Measurements from ENCODE around the gene PALD1. TPM values are rescaled to one million over a fixed set of nuclear protein-coding genes. Genes with fewer than 3 reads are reported as not detected.

Gene PALD1
- total and polyA plus RNA-seq, 9 of the 15 experiments (the other 6 are each of a cell fraction or from before 2014, with no cell fraction given): 0.03 to 0.29 (median 0.09) TPM; not detected in 2

GRCh38 chr10:70558871-70559810, 80.6 kb downstream of the PALD1 start (continued):
- TF ChIP-seq FOXA1 (IDR thresholded peaks at IDR 0.05; ENCODE audit: borderline replicate concordance): no peak
- no peak for TF ChIP-seq ZBTB34 (CRISPR knock-in tag; IDR thresholded peaks at IDR 0.05)
- no peak for TF ChIP-seq ZNF274 (IDR thresholded peaks at IDR 0.05; ENCODE audit: borderline replicate concordance, low read depth, low read length)
- peak; percentile 25; the same call in 1 of the 2 replicates for TF ChIP-seq KLF6 (CRISPR knock-in tag; IDR thresholded peaks at IDR 0.05; ENCODE audit: borderline replicate concordance)
- peak; percentile 74; the same call in 1 of the 2 replicates for TF ChIP-seq ZNF766 (CRISPR knock-in tag; conservative IDR thresholded peaks at IDR 0.05)
- no peak for TF ChIP-seq AFF4 (CRISPR knock-in tag; IDR thresholded peaks at IDR 0.05)
- no peak for TF ChIP-seq ZNF217 (CRISPR knock-in tag; IDR thresholded peaks at IDR 0.05)
- TF ChIP-seq, protein P1, sequence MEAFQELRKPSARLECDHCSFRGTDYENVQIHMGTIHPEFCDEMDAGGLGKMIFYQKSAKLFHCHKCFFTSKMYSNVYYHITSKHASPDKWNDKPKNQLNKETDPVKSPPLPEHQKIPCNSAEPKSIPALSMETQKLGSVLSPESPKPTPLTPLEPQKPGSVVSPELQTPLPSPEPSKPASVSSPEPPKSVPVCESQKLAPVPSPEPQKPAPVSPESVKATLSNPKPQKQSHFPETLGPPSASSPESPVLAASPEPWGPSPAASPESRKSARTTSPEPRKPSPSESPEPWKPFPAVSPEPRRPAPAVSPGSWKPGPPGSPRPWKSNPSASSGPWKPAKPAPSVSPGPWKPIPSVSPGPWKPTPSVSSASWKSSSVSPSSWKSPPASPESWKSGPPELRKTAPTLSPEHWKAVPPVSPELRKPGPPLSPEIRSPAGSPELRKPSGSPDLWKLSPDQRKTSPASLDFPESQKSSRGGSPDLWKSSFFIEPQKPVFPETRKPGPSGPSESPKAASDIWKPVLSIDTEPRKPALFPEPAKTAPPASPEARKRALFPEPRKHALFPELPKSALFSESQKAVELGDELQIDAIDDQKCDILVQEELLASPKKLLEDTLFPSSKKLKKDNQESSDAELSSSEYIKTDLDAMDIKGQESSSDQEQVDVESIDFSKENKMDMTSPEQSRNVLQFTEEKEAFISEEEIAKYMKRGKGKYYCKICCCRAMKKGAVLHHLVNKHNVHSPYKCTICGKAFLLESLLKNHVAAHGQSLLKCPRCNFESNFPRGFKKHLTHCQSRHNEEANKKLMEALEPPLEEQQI (IDR thresholded peaks at IDR 0.05): no peak
- peak; percentile 88 for TF ChIP-seq JUND (IDR thresholded peaks at IDR 0.05; ENCODE audit: borderline replicate concordance, low read depth, low read length)
- peak; percentile 59; the same call in 1 of the 3 replicates for TF ChIP-seq JUND (tag; IDR thresholded peaks at IDR 0.05; ENCODE audit: borderline replicate concordance, low read depth, low read length)
- no peak for TF ChIP-seq RFX5 (IDR thresholded peaks at IDR 0.05; ENCODE audit: low read depth, low read length)
- no peak for TF ChIP-seq SNRNP70 (optimal IDR thresholded peaks at IDR 0.05; ENCODE audit: low read depth, low read length)
- TF ChIP-seq ZNF174 (CRISPR knock-in tag; IDR thresholded peaks at IDR 0.05): no peak
- no peak for TF ChIP-seq CREBBP (IDR thresholded peaks at IDR 0.05; ENCODE audit: low read depth, low read length)
- no peak for TF ChIP-seq TCF15 (CRISPR knock-in tag; IDR thresholded peaks at IDR 0.05)
- TF ChIP-seq TARDBP (IDR thresholded peaks at IDR 0.05): no peak; the same call in 1 of the 2 replicates
